Measurements from ENCODE around the gene GSTCD.
"Not testable (repeated sequence)": the region's sequence is repeated elsewhere in the genome, so short reads cannot be mapped to it uniquely, and the experiment has no call there.

GSTCD gene, protein sequence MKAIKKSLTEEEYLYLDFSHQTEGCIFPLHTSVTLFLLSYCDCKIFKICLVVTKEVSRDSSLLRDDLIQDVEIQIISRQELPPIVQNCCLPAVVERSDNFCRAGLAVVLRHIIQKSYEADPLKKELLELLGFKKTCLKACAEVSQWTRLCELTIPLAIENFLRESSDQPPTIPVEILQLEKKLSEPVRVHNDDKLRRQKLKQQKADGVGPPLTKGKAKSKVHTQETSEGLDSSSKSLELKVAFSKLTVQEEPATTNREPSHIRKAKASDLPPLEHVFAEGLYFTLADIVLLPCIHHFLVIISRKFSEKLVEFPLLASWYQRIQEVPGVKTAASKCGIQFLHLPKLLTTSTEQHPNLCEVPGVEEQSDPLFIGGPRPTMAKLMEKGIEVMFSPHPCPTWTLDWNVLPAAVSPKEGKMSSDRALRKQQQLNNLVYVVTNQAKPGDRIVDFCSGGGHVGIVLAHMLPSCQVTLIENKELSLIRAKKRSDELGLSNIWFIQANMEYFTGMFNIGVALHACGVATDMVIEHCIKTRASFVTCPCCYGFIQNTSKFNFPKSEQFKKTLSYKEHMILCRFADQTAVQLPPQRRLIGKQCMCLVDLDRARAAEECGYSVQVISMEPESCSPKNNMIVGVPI

DNA sequence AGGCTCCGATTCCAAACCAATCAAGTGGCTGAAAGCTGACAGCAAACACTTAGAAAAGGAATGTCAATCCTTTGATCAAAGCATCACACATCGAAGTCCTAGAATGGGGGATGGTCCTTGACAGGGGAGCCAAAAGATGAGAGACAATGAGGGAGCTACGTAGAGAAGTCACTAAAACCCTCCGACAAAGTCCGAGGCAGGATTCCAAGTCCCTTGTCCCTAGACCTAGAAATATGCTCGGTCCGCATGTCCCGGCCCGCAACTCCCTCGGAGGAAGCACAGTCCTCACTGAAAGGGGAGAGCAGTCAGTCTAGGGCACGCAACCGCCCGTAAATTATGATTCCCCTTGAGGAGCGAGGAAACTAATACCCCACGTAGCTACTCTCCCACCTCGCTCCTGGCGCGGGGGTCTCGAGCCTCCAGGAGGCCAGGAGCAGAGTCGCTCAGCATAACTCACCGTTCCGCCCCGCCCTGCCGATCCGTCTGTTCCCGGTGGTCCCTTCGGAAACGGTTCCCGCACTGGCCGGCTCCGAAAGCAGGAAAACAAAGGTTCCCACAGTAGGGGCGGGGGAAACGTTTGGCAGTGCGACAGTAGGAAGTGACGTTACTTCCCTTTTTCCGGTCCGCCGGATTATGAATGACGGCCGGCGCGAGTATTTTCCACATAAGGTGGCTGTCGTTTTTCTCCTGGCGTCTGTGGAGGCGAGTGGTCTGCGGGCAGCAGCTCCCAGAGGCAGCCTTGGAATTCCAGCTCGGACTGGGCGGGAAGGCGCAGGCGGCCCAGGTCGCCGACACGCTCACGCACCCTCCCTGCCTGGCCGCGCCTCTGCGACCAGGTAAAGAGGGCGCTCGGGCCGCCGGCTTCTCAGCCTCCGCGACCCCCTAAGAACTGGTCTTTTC, at the start of gene GSTCD, which contains the start of gene INTS12:
GSTCD (plus strand) TSS at position 604 of the 900 bp plus-strand sequence. CDS start 8,830 bp downstream, outside the sequence.
INTS12 (minus strand) TSS at position 509 of the 900 bp plus-strand sequence. CDS start 8,684 bp downstream, outside the sequence.
- Mint-ChIP-seq H3K36me3 (no peaks in the 10 kb centered on the region), H3K9me3 (no peaks in the 10 kb centered on the region), H3K4me1 (peaks cover 31% of the 10 kb centered on the region), H3K27ac (peak within 1 kb of the TSS; percentile 97), H3K27me3 (no peaks in the 10 kb centered on the region), H3K4me3 (peak within 1 kb of the TSS; percentile 99)

DNA sequence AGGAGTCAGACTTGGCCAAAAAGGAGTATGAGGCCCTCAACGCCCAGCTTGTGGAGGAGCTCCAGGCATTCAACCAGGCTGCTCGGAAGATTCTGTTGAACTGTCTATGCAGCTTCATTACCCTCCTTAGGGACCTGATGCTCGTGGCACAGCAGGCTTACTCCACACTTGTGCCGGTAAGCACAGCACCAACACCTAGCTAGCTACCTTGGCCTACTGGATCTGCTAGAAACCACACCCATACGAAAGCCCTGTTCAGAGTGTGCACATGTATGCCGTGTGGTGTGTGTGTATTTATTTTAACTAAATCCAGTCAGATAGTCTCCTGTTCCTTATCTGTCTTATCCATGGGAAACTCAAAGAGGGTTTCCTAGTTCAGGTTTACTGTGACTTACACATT, 49.4 kb upstream of the GSTCD start:
- H3K27me3 Mint-ChIP-seq: peaks cover 9% of the 10 kb centered on the region

DNA sequence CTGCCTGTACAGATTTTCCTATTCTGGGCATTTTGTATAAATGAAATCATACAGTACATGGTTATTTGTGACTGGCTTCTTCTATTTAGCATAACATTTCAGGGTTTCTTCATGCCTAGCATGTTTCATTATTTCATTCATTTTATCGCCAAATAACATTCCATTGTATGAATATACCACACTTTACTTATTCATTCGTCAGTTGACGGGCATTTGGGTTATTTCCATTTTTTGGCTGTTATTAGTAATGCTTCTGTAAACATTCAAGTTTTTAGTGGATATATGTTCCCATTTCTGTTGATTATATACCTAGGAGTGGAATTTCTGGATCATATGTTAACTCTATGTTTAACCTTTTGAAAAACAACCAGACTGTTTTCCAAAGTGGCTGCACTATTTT, 47.6 kb upstream of the GSTCD start:
- no peaks in the 10 kb centered on the region for H3K4me1 Mint-ChIP-seq
- no peak overlapping the region for H3K27ac Mint-ChIP-seq
- H3K9me3 Mint-ChIP-seq: no peaks in the 10 kb centered on the region
- no peaks in the 10 kb centered on the region for H3K36me3 Mint-ChIP-seq
- no peak overlapping the region for H3K4me3 Mint-ChIP-seq
- H3K27me3 Mint-ChIP-seq: peaks cover 9% of the 10 kb centered on the region

More for the DNA sequence above, 49.4 kb upstream of the GSTCD start:
- Mint-ChIP-seq H3K36me3 (no peaks in the 10 kb centered on the region), H3K9me3 (no peaks in the 10 kb centered on the region), H3K4me1 (no peaks in the 10 kb centered on the region), H3K4me3 (no peak overlapping the region), H3K27ac (no peak overlapping the region)

DNA sequence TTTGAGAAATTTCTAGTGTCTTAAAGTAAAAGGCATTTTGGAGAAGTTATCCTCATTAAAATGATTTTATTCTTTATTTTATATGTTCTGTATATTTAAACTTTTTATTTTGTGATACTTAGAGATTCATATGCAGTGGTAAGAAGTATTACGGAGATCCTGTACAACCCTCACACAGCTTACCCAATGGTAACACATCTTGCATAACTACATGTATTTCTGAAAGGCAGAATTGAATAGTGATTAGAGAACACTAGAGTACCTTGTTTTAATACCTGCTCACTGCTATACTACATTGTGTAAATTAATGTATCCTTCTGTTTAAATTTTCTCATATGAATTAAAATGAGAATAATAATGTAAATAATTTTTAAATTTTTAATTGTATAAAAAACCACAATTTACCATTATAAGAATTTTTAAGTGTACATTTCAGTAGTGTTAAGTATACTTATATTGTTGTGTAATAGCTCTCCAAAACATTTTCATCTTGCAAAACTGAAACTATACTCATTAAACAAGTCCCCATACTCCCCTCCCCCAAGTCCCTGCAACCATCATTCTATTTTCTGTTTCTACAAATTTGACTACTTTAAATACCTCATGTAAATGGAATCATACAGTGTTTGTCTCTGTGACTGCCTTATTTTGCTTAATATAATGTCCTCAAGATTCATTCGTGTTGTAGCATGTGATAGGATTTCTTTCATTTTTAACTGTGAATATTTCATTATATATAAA, 45.5 kb upstream of the GSTCD start:
- H3K9me3 Mint-ChIP-seq: no peaks in the 10 kb centered on the region
- H3K27me3 Mint-ChIP-seq: peaks cover 9% of the 10 kb centered on the region
- no peak overlapping the region for H3K4me3 Mint-ChIP-seq
- H3K27ac Mint-ChIP-seq: no peak overlapping the region
- H3K4me1 Mint-ChIP-seq: no peaks in the 10 kb centered on the region
- H3K36me3 Mint-ChIP-seq: no peaks in the 10 kb centered on the region

DNA sequence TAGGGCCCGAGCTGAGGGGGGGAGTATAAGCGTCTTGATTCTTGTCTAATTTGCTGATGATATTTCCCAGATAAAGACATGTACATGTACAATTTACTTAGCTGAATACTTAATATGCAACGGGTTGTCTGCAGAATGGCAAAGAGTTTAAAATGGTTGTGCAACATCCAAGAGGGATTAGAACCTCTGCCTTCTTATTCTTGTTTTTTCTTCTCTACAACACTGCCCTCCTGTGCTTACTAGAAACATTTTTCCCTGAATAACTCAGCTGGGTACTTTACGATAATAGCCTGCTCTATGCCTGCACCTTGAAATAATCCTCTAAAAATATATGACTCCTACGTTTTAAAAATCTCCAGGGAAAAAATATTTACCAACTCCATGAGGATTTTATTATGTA, 41.9 kb upstream of the GSTCD start:
- Mint-ChIP-seq H3K4me3 (no peak overlapping the region), H3K9me3 (no peaks in the 10 kb centered on the region), H3K4me1 (no peaks in the 10 kb centered on the region), H3K27me3 (peaks cover 10% of the 10 kb centered on the region), H3K36me3 (no peaks in the 10 kb centered on the region), H3K27ac (no peak overlapping the region)

DNA sequence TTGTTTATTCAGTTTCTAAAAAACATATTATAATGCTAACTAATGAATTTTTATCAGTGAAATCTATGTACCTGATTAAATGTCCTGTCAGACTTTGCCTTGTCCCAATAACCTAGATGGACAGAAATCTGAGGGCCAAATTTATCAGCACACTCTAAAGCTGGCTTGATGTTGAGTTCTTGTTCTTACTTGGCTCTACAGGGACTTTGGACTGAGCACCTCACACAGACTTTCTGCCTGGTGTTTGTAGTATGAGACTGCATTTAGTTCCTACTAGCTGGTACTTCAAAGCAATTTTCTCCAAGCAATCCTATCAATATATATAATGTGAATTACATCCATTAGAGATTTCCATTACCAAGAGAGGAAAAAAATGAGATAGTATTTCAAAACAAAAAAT, 37.9 kb upstream of the GSTCD start:
- H3K36me3 Mint-ChIP-seq: no peaks in the 10 kb centered on the region
- no peak overlapping the region for H3K4me3 Mint-ChIP-seq
- no peaks in the 10 kb centered on the region for H3K4me1 Mint-ChIP-seq
- no peaks in the 10 kb centered on the region for H3K9me3 Mint-ChIP-seq
- no peak overlapping the region for H3K27ac Mint-ChIP-seq
- H3K27me3 Mint-ChIP-seq: peaks cover 9% of the 10 kb centered on the region

DNA sequence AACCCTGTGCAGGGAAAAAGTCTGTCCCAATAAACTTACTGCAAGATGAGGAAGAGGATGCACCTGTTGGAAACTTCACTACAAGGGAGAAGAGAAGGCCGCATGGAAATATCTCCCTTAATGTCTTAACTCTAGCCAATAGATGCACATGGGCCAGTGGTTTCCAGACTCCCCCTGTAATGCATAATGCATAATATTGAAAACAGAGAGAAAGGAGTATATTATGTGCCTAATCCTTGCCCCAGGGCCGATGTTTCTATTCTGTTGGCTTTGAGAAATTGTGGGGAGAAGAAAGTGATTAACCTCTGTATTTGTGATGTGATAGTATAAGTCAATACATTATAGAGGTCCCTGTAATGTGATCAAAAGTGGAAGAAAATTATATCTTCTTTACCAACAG, 37.3 kb upstream of the GSTCD start:
- peaks cover 6% of the 10 kb centered on the region for H3K27me3 Mint-ChIP-seq
- no peak overlapping the region for H3K27ac Mint-ChIP-seq
- H3K4me1 Mint-ChIP-seq: no peaks in the 10 kb centered on the region
- H3K9me3 Mint-ChIP-seq: no peaks in the 10 kb centered on the region
- H3K4me3 Mint-ChIP-seq: no peak overlapping the region
- no peaks in the 10 kb centered on the region for H3K36me3 Mint-ChIP-seq

DNA sequence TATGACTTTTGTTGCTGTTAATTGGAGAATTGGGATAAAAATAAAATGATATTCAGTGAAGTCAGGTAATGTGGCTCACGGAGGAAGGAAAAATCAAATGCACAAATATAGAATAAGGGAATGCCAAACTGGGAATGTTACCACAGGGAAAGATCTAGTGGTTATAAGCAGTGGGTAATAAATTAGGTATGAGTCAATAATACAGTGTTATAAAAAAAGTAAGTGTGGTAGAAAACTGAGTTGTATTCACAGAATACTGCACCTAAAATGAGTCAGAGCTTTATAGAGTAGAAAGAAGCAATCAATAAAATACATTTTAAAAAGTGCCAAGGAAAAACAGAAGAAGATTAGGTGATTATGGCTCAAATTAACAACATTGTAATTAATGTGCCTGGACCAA, 34.6 kb upstream of the GSTCD start:
- Mint-ChIP-seq H3K36me3 (no peaks in the 10 kb centered on the region), H3K27me3 (peaks cover 6% of the 10 kb centered on the region), H3K27ac (no peak overlapping the region), H3K4me1 (no peaks in the 10 kb centered on the region), H3K4me3 (no peak overlapping the region), H3K9me3 (no peaks in the 10 kb centered on the region)

DNA sequence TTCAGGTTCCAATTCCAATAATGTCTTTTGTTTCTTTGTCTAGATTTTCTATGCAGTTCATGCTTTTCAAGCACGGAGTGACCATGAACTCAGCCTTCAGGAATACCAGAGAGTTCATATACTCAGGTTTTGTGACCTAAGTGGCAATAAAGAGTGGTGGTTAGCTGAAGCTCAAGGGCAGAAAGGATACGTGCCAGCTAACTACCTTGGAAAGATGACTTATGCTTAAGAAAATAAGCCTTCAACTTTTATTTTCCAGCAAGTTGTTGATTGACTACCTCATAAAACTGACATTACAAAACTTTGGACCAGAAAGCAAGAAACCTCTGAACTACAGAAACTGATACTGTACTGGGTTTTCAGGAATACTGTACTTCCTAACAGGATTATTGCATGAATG, 30.9 kb upstream of the GSTCD start:
- no peak overlapping the region for H3K27ac Mint-ChIP-seq
- H3K27me3 Mint-ChIP-seq: no peaks in the 10 kb centered on the region
- no peaks in the 10 kb centered on the region for H3K9me3 Mint-ChIP-seq
- H3K4me3 Mint-ChIP-seq: no peak overlapping the region
- no peaks in the 10 kb centered on the region for H3K4me1 Mint-ChIP-seq
- H3K36me3 Mint-ChIP-seq: peaks cover 7% of the 10 kb centered on the region

DNA sequence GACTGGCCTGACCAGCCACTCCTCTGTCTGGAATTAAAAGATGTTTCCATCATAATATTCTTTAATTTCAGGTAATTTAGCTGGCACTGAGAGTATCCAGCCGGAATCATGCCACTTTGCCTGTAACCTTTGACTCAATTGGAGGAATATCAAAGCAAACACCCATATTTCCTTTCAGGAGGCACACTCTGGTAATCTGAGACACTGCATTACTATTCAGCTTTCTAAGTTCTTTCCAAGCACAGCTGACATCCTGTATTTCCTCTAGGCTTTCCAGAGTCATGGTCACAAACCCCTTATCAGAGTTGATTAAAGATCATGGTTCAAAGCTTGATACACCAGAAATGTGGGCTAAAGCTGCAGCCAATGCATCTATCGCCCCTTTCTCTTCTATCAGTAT, 29.4 kb upstream of the GSTCD start:
- Mint-ChIP-seq H3K27ac (no peak overlapping the region), H3K4me3 (no peak overlapping the region), H3K9me3 (no peaks in the 10 kb centered on the region), H3K36me3 (peaks cover 9% of the 10 kb centered on the region), H3K27me3 (no peaks in the 10 kb centered on the region), H3K4me1 (no peaks in the 10 kb centered on the region)

DNA sequence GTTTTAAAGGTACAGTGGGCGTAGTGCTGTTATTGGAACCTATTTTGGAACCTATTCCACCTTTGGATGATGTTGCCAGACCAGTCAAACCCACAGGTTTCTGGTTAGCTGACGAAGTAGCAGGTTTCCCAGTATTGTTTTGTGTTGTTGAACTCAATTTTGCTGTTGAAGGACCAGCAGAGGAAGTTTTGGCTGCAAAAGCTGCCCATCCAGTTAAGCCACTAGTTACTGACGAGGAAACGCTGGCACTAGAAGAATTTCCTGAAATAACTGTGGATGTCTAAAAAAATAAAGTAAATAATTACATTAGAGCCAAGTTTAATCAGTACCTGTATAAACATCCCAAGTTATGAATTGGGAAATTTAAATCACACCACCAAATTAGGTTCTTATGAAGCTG, 25.5 kb upstream of the GSTCD start:
- no peak overlapping the region for H3K27ac Mint-ChIP-seq

DNA sequence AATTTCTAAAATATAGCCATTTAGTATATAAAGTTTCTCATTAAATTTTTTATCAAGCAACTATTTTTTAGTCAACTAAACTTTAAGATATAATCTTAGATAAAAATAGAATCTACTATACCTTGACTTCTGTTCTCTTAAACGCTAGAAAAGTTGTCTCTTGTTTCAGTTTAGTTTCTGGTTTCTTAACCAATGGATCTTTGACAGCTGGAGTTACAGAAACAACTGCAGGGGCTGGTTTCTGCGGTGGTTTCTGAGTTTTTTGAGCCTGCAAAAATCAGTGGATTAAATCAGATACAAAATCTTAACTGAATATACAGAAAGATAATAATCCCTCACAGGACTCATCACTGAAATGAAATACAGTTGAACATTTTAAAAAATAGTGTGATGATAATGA, 22.0 kb upstream of the GSTCD start:
- Mint-ChIP-seq H3K36me3 (peaks cover 18% of the 10 kb centered on the region), H3K4me1 (no peaks in the 10 kb centered on the region)

More for the DNA sequence above, 25.5 kb upstream of the GSTCD start:
- no peaks in the 10 kb centered on the region for H3K9me3 Mint-ChIP-seq
- no peaks in the 10 kb centered on the region for H3K27me3 Mint-ChIP-seq
- no peak overlapping the region for H3K4me3 Mint-ChIP-seq
- no peaks in the 10 kb centered on the region for H3K4me1 Mint-ChIP-seq
- H3K36me3 Mint-ChIP-seq: peaks cover 14% of the 10 kb centered on the region

DNA sequence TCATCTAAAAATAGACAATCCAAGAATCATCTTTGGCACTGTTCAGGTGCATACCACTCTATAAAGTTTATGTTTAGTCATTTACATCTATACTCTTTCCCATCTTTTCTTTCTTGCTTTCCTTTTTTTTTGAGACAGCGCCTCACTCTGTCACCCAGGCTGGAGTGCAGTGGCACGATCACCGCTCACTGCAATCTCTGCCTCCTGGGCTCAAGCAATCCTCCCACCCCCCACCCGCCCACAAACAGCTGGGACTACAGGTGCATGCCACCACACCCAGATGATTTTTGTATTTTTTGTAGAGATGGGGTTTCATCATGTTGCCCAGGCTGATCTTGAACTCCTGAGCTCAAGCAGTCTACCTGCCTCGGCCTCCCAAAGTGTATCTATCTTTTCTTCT, 13.8 kb upstream of the GSTCD start:
- H3K9me3 Mint-ChIP-seq, H3K4me3 Mint-ChIP-seq, H3K27me3 Mint-ChIP-seq, H3K4me1 Mint-ChIP-seq, H3K27ac Mint-ChIP-seq: not testable (repeated sequence)
- H3K36me3 Mint-ChIP-seq: peaks cover 21% of the 10 kb centered on the region

More for the DNA sequence above, 22.0 kb upstream of the GSTCD start:
- Mint-ChIP-seq H3K27ac (no peak overlapping the region), H3K27me3 (no peaks in the 10 kb centered on the region), H3K4me3 (no peak overlapping the region), H3K9me3 (no peaks in the 10 kb centered on the region)

DNA sequence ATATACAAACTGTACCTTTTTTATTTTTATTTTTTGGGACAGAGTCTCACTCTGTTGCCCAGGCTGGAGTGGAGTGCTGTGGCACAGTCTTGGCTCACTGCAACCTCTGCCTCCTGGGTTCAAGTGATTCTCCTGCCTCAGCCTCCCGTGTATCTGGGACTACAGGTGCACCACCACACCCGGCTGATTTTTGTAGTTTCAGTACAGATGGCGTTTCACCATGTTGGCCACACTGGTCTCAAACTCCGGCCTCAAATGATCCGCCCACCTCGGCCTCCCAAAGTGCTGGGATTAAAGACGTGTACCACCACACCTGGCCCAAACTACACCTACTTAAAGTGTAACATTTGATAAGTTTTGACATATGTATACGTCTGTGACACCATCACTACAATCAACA, 12.8 kb upstream of the GSTCD start:
- H3K4me1 Mint-ChIP-seq: peaks cover 12% of the 10 kb centered on the region
- peaks cover 15% of the 10 kb centered on the region for H3K36me3 Mint-ChIP-seq
- H3K27me3 Mint-ChIP-seq, H3K27ac Mint-ChIP-seq, H3K4me3 Mint-ChIP-seq, H3K9me3 Mint-ChIP-seq: not testable (repeated sequence)

DNA sequence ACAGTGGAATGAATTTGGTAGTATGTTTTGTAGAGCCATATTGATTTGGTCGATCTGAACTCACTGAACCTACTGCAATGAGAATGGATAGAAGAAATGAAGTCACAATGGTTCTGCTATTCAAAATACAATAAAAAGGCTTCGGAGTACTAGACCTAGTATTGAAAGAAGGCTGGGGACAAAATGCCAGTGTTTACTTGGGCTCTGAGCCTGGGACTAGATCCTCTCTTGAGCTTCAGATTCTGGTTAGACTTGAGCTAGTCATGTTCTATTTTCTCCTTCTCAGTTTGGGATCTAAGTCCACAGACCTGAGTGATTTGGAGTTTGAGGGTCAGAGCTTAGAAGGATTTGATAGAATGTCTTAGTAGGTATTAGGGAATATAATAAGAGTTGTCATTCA, 10.0 kb upstream of the GSTCD start:
- Mint-ChIP-seq H3K27ac (no peak overlapping the region), H3K4me1 (peaks cover 14% of the 10 kb centered on the region), H3K9me3 (no peaks in the 10 kb centered on the region), H3K27me3 (no peaks in the 10 kb centered on the region), H3K36me3 (peaks cover 12% of the 10 kb centered on the region), H3K4me3 (no peak overlapping the region)
